GM12801 (cell line): ENCODE results near the gene TP53I3.

Experiments used
- TF ChIP-seq, protein P1 (sequence below): IDR thresholded peaks from one replicate; pipeline ENCODE4 v1.5.1; 2011; ENCODE audit warnings: control low read depth; ENCODE audit not compliant: insufficient read length; ENCODE audit errors: extremely low read depth

Gene TP53I3

GRCh38 chr2:24048769-24049484 lies 35.7 kb downstream of the TP53I3 start:
- TF ChIP-seq, protein P1, sequence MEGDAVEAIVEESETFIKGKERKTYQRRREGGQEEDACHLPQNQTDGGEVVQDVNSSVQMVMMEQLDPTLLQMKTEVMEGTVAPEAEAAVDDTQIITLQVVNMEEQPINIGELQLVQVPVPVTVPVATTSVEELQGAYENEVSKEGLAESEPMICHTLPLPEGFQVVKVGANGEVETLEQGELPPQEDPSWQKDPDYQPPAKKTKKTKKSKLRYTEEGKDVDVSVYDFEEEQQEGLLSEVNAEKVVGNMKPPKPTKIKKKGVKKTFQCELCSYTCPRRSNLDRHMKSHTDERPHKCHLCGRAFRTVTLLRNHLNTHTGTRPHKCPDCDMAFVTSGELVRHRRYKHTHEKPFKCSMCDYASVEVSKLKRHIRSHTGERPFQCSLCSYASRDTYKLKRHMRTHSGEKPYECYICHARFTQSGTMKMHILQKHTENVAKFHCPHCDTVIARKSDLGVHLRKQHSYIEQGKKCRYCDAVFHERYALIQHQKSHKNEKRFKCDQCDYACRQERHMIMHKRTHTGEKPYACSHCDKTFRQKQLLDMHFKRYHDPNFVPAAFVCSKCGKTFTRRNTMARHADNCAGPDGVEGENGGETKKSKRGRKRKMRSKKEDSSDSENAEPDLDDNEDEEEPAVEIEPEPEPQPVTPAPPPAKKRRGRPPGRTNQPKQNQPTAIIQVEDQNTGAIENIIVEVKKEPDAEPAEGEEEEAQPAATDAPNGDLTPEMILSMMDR: no peak

DNA sequence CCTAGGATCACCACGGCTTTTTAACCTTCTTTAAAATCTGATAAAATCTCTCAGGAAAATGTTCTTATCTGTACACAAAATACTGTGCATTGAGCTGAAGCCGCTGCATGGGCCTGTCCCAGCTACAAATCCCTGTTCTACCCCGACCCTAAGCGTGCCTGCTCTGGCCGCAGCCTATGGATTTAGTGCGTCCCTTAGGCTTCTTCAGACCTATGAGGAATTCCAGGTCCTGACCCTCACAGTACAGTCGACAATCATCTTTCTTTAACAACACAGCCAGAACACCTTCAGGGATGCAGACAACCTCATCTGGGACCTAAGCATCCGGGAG lies 37.0 kb downstream of the TP53I3 start:
- TF ChIP-seq, protein P1: no peak

DNA sequence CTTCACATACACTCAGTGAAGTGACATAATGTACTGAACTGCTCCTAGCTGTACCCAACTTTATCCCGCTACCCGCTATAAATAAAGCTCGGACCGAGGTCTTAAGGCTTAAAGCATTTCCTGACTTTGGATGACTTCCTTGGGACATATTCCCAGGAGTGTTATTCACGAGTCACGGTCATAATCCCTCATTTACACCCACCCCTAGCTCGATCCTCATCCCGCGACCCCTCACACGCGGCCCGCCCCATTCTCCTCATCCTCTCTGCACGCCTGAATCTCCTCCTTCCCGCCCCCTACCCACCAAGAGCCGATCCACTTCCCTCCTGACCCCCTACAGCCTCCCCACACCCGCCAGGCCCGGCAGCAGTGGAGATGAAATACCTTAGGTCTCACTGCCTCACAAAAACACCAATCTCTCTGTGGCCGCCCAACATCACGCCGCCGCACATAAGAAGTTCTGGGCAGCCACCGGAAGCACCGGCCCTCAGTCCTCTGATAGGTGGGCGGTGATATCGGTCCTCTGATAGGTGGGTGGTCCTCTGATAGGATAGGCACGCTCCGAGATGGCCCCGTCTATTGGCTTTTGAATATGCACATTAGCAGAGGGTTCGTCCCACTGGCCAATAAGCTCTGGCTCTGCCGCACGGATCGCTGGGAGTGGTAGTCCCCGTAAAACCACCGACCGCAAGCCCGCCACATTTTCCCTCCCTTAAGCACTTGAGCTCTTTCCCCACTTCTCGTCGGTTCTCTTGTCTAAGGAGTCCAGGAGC lies 37.5 kb downstream of the TP53I3 start, which contains the start of gene WDCP:
TSS of gene WDCP (minus strand) at position 462 of the 773 bp plus-strand sequence. CDS start 7,897 bp downstream, outside the sequence.
- TF ChIP-seq, protein P1: no peak

- TF ChIP-seq, protein P1: no peak
These were observed 38.1 kb downstream of the TP53I3 start for GRCh38 chr2:24046599-24046929.

- TF ChIP-seq, protein P1: no peak
These were observed 38.8 kb downstream of the TP53I3 start for GRCh38 chr2:24045511-24046508.

GRCh38 chr2:24040511-24040910 lies 44.1 kb downstream of the TP53I3 start:
- TF ChIP-seq, protein P1: no peak
